H9 (cell line): ENCODE data around the gene ARID1B. TPM values are rescaled to one million over a fixed set of nuclear protein-coding genes. Genes with fewer than 3 reads are reported as not detected.

Source experiments
- DNase-seq: peaks from one replicate; pipeline ENCODE4 v3.0.0-alpha.2; 2017
- H2AFZ ChIP-seq: one replicate; pipeline ENCODE4 v1.6.1; 2013; ENCODE audit warnings: mild to moderate bottlenecking, low read length, control low read depth, moderate library complexity
- H2AK5ac ChIP-seq: 2 replicates; pipeline ENCODE4 v1.6.1; 2013; ENCODE audit warnings: low read length, control low read depth, mixed read lengths; ENCODE audit not compliant: insufficient read length
- H2BK120ac ChIP-seq: one replicate; pipeline ENCODE4 v1.6.1; 2013; ENCODE audit warnings: low read depth, mild to moderate bottlenecking, low read length, control low read depth, inconsistent platforms; ENCODE audit not compliant: poor library complexity, severe bottlenecking
- H2BK12ac ChIP-seq: 2 replicates; pipeline ENCODE4 v1.6.1; 2013; ENCODE audit warnings: low read length, control low read depth, mixed read lengths, low read depth; ENCODE audit not compliant: insufficient read length
- H2BK15ac ChIP-seq: 2 replicates; pipeline ENCODE4 v1.6.1; 2013; ENCODE audit warnings: low read depth, low read length, control low read depth
- H2BK20ac ChIP-seq: one replicate; pipeline ENCODE4 v1.6.1; 2013; ENCODE audit warnings: low read depth, mild to moderate bottlenecking, low read length, control low read depth, inconsistent platforms; ENCODE audit not compliant: poor library complexity, severe bottlenecking
- H2BK5ac ChIP-seq: 2 replicates; pipeline ENCODE4 v1.6.1; 2013; ENCODE audit warnings: low read length, control low read depth, mixed read lengths; ENCODE audit not compliant: insufficient read length
- H3K14ac ChIP-seq: 2 replicates; pipeline ENCODE4 v1.6.1; 2013; ENCODE audit warnings: low read length, control low read depth; ENCODE audit not compliant: insufficient read depth
- H3K18ac ChIP-seq: 2 replicates; pipeline ENCODE4 v1.6.1; 2013; ENCODE audit warnings: low read depth, mild to moderate bottlenecking, mixed read lengths, low read length, control low read depth; ENCODE audit not compliant: insufficient read length
- H3K23ac ChIP-seq: 2 replicates; pipeline ENCODE4 v1.6.1; 2013; ENCODE audit warnings: low read length, control low read depth, mixed read lengths, low read depth; ENCODE audit not compliant: insufficient read length
- H3K23me2 ChIP-seq: 2 replicates; pipeline ENCODE4 v1.6.1; 2013; ENCODE audit warnings: low read depth, mild to moderate bottlenecking, mixed read lengths, low read length, control low read depth; ENCODE audit not compliant: insufficient read length, poor library complexity, severe bottlenecking
- H3K27ac ChIP-seq: 2 replicates; pipeline ENCODE4 v1.5.1; 2013; ENCODE audit warnings: low read length, control low read depth, mixed read lengths, low read depth; ENCODE audit not compliant: insufficient read length
- H3K27me3 ChIP-seq: 2 replicates; pipeline ENCODE4 v1.6.1; 2013; ENCODE audit warnings: low read length, control low read depth, inconsistent platforms; ENCODE audit not compliant: insufficient read depth
- H3K4ac ChIP-seq: 2 replicates; pipeline ENCODE4 v1.6.1; 2013; ENCODE audit warnings: low read depth, mild to moderate bottlenecking, control low read depth, inconsistent platforms, low read length, moderate library complexity
- H3K4me1 ChIP-seq: 2 replicates; pipeline ENCODE4 v1.6.1; 2013; ENCODE audit warnings: low read length, control low read depth, inconsistent platforms; ENCODE audit not compliant: insufficient read depth
- H3K4me2 ChIP-seq: 2 replicates; pipeline ENCODE4 v1.6.1; 2013; ENCODE audit warnings: low read length, control low read depth, mixed read lengths; ENCODE audit not compliant: insufficient read length, insufficient read depth
- H3K56ac ChIP-seq: 2 replicates; pipeline ENCODE4 v1.6.1; 2013; ENCODE audit warnings: low read depth, mild to moderate bottlenecking, mixed read lengths, low read length, control low read depth; ENCODE audit not compliant: insufficient read length
- H3K79me1 ChIP-seq: 2 replicates; pipeline ENCODE4 v1.6.1; 2013; ENCODE audit warnings: low read depth, mild to moderate bottlenecking, moderate library complexity, low read length, control low read depth, inconsistent platforms; ENCODE audit not compliant: insufficient read depth, poor library complexity, severe bottlenecking
- H3K79me2 ChIP-seq: 2 replicates; pipeline ENCODE4 v1.6.1; 2013; ENCODE audit warnings: low read length, control low read depth, inconsistent platforms; ENCODE audit not compliant: insufficient read depth
- H3K9ac ChIP-seq: 2 replicates; pipeline ENCODE4 v1.6.1; 2013; ENCODE audit warnings: low read length, control low read depth, mixed read lengths; ENCODE audit not compliant: insufficient read length; ENCODE audit errors: extremely low read depth
- H3K9me3 ChIP-seq: one replicate; pipeline ENCODE4 v1.6.1; 2013; ENCODE audit warnings: low read depth, low read length, inconsistent platforms; ENCODE audit not compliant: control insufficient read depth
- H3T11ph ChIP-seq: one replicate; pipeline ENCODE4 v1.6.1; 2013; ENCODE audit warnings: mild to moderate bottlenecking, low read length, control low read depth, inconsistent platforms
- H4K20me1 ChIP-seq: one replicate; pipeline ENCODE4 v1.6.1; 2013; ENCODE audit not compliant: control insufficient read depth, insufficient read length, insufficient read depth
- H4K5ac ChIP-seq: 2 replicates; pipeline ENCODE4 v1.6.1; 2013; ENCODE audit warnings: low read depth, mild to moderate bottlenecking, mixed read lengths, low read length, control low read depth; ENCODE audit not compliant: insufficient read length
- H4K8ac ChIP-seq: replicated peaks from 2 replicates; pipeline ENCODE4 v1.6.1; 2013; ENCODE audit warnings: low read length, control low read depth, mixed read lengths, low read depth; ENCODE audit not compliant: insufficient read length
- H4K91ac ChIP-seq: 2 replicates; pipeline ENCODE4 v1.6.1; 2013; ENCODE audit warnings: low read depth, mild to moderate bottlenecking, moderate library complexity, mixed read lengths, low read length, control low read depth; ENCODE audit not compliant: insufficient read length
- H3K27ac Mint-ChIP-seq, 3 experiments: 2 replicates in 2 of 3; 3 replicates in 1 of 3; pipeline ENCODE4 v1.8.0; 2020 to 2021; ENCODE audit warnings: mixed read lengths in 3 of 3, mild to moderate bottlenecking in 1 of 3, moderate library complexity in 1 of 3
- H3K27me3 Mint-ChIP-seq: 2 replicates; pipeline ENCODE4 v1.8.0; 2021; ENCODE audit warnings: low read depth, mild to moderate bottlenecking, moderate library complexity, mixed read lengths
- H3K36me3 Mint-ChIP-seq, 3 experiments: 2 replicates in 2 of 3; 3 replicates in 1 of 3; pipeline ENCODE4 v1.8.0; 2020 to 2021; ENCODE audit warnings: low read depth in 3 of 3, mixed read lengths in 3 of 3; ENCODE audit not compliant: insufficient read depth in 1 of 3
- H3K4me1 Mint-ChIP-seq, 2 experiments: 2 replicates each; pipeline ENCODE4 v1.8.0; 2020; ENCODE audit warnings: mixed read lengths in 2 of 2
- H3K4me3 Mint-ChIP-seq, 2 experiments: 2 replicates in 1 of 2; 3 replicates in 1 of 2; pipeline ENCODE4 v1.8.0; 2020 to 2021; ENCODE audit warnings: mild to moderate bottlenecking in 2 of 2, mixed read lengths in 2 of 2, moderate library complexity in 1 of 2
- H3K9me3 Mint-ChIP-seq, 2 experiments: 2 replicates in 1 of 2; 3 replicates in 1 of 2; pipeline ENCODE4 v1.8.0; 2020; ENCODE audit warnings: mild to moderate bottlenecking in 2 of 2, mixed read lengths in 2 of 2, moderate library complexity in 1 of 2
- WGBS: extraction: QIAGEN DNeasy Blood & Tissue Kit; methylation state at CpG from one replicate; pipeline ENCODE4 v1.1.7; 2013; ENCODE audit warnings: missing lambda C conversion rate, low lambda C conversion rate, mixed read lengths; ENCODE audit not compliant: insufficient read length; ENCODE audit errors: extremely low coverage; 5-methylcytosine and 5-hydroxymethylcytosine counted together
- total RNA-seq: library from RNA; stranded (reverse); gene quantifications from 2 replicates; pipeline ENCODE4 v1.2.1, GENCODE V29; 2021
- TF ChIP-seq, protein P1 (sequence below): fragments of 200-600 bp; sonication (generic); conservative IDR thresholded peaks from 3 replicates; pipeline ENCODE4 v1.8.0; 2021; ENCODE audit warnings: antibody characterized with exemption, mild to moderate bottlenecking

Gene ARID1B
- total RNA-seq, 1 experiment from 2014 or later, result 88.2 TPM

DNA sequence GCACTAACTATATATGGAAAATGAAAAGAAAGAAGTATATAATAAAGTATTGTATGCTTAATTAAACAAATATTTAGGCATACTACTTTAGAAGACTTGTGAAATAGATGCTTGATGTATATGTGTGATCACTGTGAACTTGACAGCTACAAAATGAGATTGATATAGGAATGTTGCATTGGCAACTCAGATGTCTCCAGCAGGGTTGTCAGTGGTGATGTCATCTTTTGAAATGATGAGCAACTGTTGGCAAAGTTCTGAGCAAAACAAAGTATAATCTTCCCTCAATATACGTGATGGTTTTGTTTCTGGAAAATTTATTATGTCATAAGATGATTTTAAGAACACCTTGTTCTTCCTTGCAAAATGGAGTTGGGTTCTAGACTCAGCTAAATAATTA lies 133.8 kb downstream of the ARID1B start:
- Histone ChIP-seq H3K23me2 (no peaks in the 10 kb centered on the region), H2AFZ (no peak overlapping the region), H3K18ac (no peak overlapping the region), H2BK5ac (no peak overlapping the region), H2BK20ac (no peak overlapping the region), H3K9me3 (no peaks in the 10 kb centered on the region), H3K79me2 (peaks cover 2% of the 10 kb centered on the region; the same call in 1 of the 2 replicates), H2AK5ac (no peak overlapping the region), H3K9ac (no peak overlapping the region), H4K91ac (no peak overlapping the region), H3K56ac (no peak overlapping the region), H3K27me3 (no peaks in the 10 kb centered on the region), H3K4me2 (no peak overlapping the region), H3T11ph (no peak overlapping the region), H4K5ac (no peak overlapping the region), H2BK15ac (no peak overlapping the region), H4K8ac (no peak overlapping the region), H3K4ac (no peak overlapping the region), H3K27ac (no peak overlapping the region), H3K79me1 (peaks cover 4% of the 10 kb centered on the region), H3K14ac (no peak overlapping the region), H2BK12ac (no peak overlapping the region), H2BK120ac (no peak overlapping the region), H3K4me1 (peaks cover 4% of the 10 kb centered on the region; the same call in 1 of the 2 replicates), H4K20me1 (no peaks in the 10 kb centered on the region), H3K23ac (no peak overlapping the region)
- peaks cover 0 to 9% (median 5%) of the 10 kb centered on the region in 3 experiments; a peak in 5 of 7 replicates for H3K36me3 Mint-ChIP-seq
- no peaks in the 10 kb centered on the region for H3K27me3 Mint-ChIP-seq
- no peak overlapping the region for H3K27ac Mint-ChIP-seq
- no peak for DNase-seq
- WGBS, result no CpG with 5 or more reads among the region's 1 CpG
- H3K4me1 Mint-ChIP-seq, result peaks cover 23 to 32% of the 10 kb centered on the region in 2 experiments
- no peaks in the 10 kb centered on the region for H3K9me3 Mint-ChIP-seq
- no peak overlapping the region for H3K4me3 Mint-ChIP-seq
- TF ChIP-seq, protein P1, sequence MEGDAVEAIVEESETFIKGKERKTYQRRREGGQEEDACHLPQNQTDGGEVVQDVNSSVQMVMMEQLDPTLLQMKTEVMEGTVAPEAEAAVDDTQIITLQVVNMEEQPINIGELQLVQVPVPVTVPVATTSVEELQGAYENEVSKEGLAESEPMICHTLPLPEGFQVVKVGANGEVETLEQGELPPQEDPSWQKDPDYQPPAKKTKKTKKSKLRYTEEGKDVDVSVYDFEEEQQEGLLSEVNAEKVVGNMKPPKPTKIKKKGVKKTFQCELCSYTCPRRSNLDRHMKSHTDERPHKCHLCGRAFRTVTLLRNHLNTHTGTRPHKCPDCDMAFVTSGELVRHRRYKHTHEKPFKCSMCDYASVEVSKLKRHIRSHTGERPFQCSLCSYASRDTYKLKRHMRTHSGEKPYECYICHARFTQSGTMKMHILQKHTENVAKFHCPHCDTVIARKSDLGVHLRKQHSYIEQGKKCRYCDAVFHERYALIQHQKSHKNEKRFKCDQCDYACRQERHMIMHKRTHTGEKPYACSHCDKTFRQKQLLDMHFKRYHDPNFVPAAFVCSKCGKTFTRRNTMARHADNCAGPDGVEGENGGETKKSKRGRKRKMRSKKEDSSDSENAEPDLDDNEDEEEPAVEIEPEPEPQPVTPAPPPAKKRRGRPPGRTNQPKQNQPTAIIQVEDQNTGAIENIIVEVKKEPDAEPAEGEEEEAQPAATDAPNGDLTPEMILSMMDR, result no peak
